PC-3 (cell line): ENCODE measurements around the gene S100A3. TPM values are rescaled to one million over a fixed set of nuclear protein-coding genes. Genes with fewer than 3 reads are reported as not detected.

Source experiments
- ATAC-seq: fragments of 200-7000 bp; cut with Tn5 transposase; 2 replicates; pipeline ENCODE4 v1.9.1; 2020; ENCODE audit warnings: mild to moderate bottlenecking, moderate library complexity
- BruUV-seq: library from RNA; stranded (reverse); fragments of 400-500 nt; replicated peaks from 2 replicates; lab custom pipeline; 2021; lab: Mats Ljungman, UMichigan
- CTCF ChIA-PET: fragments of 300-600 bp; sonication (Branson Sonifier 250); formaldehyde crosslinking; loops from one replicate; lab custom pipeline; 2022; ENCODE audit warnings: antibody characterized with exemption; lab: Charles Lee
- POLR2A ChIA-PET: fragments of 300-600 bp; sonication (Branson Sonifier 250); formaldehyde crosslinking; loops from one replicate; lab custom pipeline; 2022; ENCODE audit warnings: antibody characterized with exemption; ENCODE audit not compliant: unreplicated experiment; lab: Charles Lee
- DNase-seq: peaks from one replicate; pipeline ENCODE4 v3.0.0-alpha.2; 2015
- H2AFZ ChIP-seq: fragments of 300-600 bp; sonication (generic); 2 replicates; pipeline ENCODE4 v1.6.0; 2016; ENCODE audit warnings: antibody characterized with exemption, low read length
- H3F3A ChIP-seq: fragments of 300-600 bp; sonication (generic); one replicate; pipeline ENCODE4 v1.6.0; 2017; ENCODE audit warnings: antibody characterized with exemption, low read length, control low read depth, mild to moderate bottlenecking; ENCODE audit not compliant: unreplicated experiment
- H3K27ac ChIP-seq: fragments of 300-600 bp; sonication (generic); 2 replicates; pipeline ENCODE4 v1.5.1; 2016; ENCODE audit warnings: mild to moderate bottlenecking, low read length
- H3K27me3 ChIP-seq: fragments of 300-600 bp; sonication (generic); 2 replicates; pipeline ENCODE4 v1.6.1; 2016; ENCODE audit warnings: low read length, mixed read lengths
- H3K36me3 ChIP-seq: fragments of 300-600 bp; sonication (generic); 2 replicates; pipeline ENCODE4 v1.6.1; 2016; ENCODE audit warnings: low read depth, mixed run types, low read length, mixed read lengths
- H3K4me1 ChIP-seq: fragments of 300-600 bp; sonication (generic); 2 replicates; pipeline ENCODE4 v1.5.1; 2016; ENCODE audit warnings: low read length; ENCODE audit not compliant: insufficient read depth
- H3K4me2 ChIP-seq: fragments of 300-600 bp; sonication (generic); 2 replicates; pipeline ENCODE4 v1.6.0; 2016; ENCODE audit warnings: low read length
- H3K4me3 ChIP-seq: fragments of 300-600 bp; sonication (generic); 2 replicates; pipeline ENCODE4 v1.5.1; 2016; ENCODE audit warnings: mild to moderate bottlenecking, low read length, mixed read lengths
- H3K79me2 ChIP-seq: fragments of 300-600 bp; sonication (generic); 2 replicates; pipeline ENCODE4 v1.6.1; 2017; ENCODE audit warnings: low read length, mixed read lengths
- H3K9ac ChIP-seq: fragments of 300-600 bp; sonication (generic); 2 replicates; pipeline ENCODE4 v1.6.0; 2016; ENCODE audit warnings: mild to moderate bottlenecking, low read length
- H3K9me2 ChIP-seq: fragments of 300-600 bp; sonication (generic); replicated peaks from 2 replicates; pipeline ENCODE4 v1.6.1; 2016; ENCODE audit warnings: mixed run types, low read length, mixed read lengths
- H3K9me3 ChIP-seq: fragments of 300-600 bp; sonication (generic); 2 replicates; pipeline ENCODE4 v1.6.1; 2016; ENCODE audit warnings: low read length, mixed read lengths
- H4K20me1 ChIP-seq: fragments of 300-600 bp; sonication (generic); 2 replicates; pipeline ENCODE4 v1.6.1; 2016; ENCODE audit warnings: low read length, mixed read lengths
- CTCF ChIP-seq: fragments of 300-600 bp; sonication (generic); conservative IDR thresholded peaks from 2 replicates; pipeline ENCODE4 v1.5.1; 2017; ENCODE audit warnings: antibody characterized with exemption, low read depth, mild to moderate bottlenecking, low read length
- EZH2 ChIP-seq: fragments of 300-600 bp; sonication (generic); IDR thresholded peaks from one replicate; pipeline ENCODE4 v1.6.1; 2017; ENCODE audit warnings: antibody characterized with exemption, mild to moderate bottlenecking, low read length; ENCODE audit not compliant: unreplicated experiment
- EZH2phosphoT487 ChIP-seq: fragments of 300-600 bp; sonication (generic); IDR thresholded peaks from 2 replicates; pipeline ENCODE4 v1.6.1; 2018; ENCODE audit warnings: mild to moderate bottlenecking, antibody characterized with exemption, low read length, borderline replicate concordance
- intact Hi-C: fragments of 100-400 bp; cut with micrococcal nuclease; formaldehyde crosslinking; loops from 2 replicates; pipeline ENCODE4 v1.9.0; 2023
- total RNA-seq: library from RNA; depleted of rRNA; stranded (reverse); fragments of >200 nt; gene quantifications from 2 replicates; pipeline ENCODE4 v1.2.3, GENCODE V29; 2014

The S100A3 gene
- total RNA-seq, 1 experiment from 2014 or later: 4.6 TPM

DNA sequence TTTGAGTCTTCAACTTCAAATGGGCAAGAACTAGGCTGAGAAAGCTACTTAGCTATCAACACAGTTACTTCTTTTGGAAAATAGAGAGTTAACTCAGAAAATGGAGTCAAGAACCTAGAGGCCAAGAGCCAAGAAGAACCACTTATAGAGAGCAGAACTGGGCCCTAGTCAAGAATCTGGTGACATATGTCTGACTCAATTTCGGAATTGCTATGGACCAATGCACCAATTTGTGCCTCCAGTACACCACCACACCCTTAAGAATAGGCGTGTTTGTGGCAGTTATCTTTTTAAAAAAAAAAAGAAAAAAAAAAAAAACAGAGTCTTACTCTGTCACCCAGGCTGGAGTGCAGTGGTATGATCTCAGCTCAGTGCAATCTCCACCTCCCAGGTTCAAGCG lies 8.8 kb upstream of the S100A3 start:
- no peaks in the 10 kb centered on the region for H3F3A ChIP-seq
- H3K79me2 ChIP-seq: peaks cover 9% of the 10 kb centered on the region; the same call in 1 of the 2 replicates
- H3K4me2 ChIP-seq: no peak overlapping the region
- H3K9me3 ChIP-seq: no peaks in the 10 kb centered on the region
- no peaks in the 10 kb centered on the region for H3K9me2 ChIP-seq
- no peak overlapping the region for H3K9ac ChIP-seq
- ATAC-seq (peak; percentile 18; the same call in 1 of the 2 replicates), DNase-seq (no peak)
- H4K20me1 ChIP-seq: no peaks in the 10 kb centered on the region
- peaks cover 5% of the 10 kb centered on the region; the same call in 1 of the 2 replicates for H3K4me1 ChIP-seq
- intact Hi-C loops: no loop called here
- no peaks in the 10 kb centered on the region for H3K27me3 ChIP-seq
- ChIA-PET CTCF (interaction anchor here (0.5 to 0.6 kb wide), 2 partner anchors 18 to 227 kb away, joined by 3 to 5 read pairs; no protein-coding TSS in a partner anchor), POLR2A (interaction anchor here (0.6 to 1.1 kb wide), 2 partner anchors 9 to 170 kb away, joined by 7 to 9 read pairs; partner anchors contain the start of gene INTS3)
- H3K36me3 ChIP-seq: no peaks in the 10 kb centered on the region
- no peak overlapping the region for H3K4me3 ChIP-seq
- TF ChIP-seq EZH2phosphoT487 (no peak), EZH2 (no peak), CTCF (no peak)
- H3K27ac ChIP-seq: no peak overlapping the region
- BruUV-seq: no TSS peak
- H2AFZ ChIP-seq: no peak overlapping the region

- H3K27ac ChIP-seq: no peak overlapping the region
- no peaks in the 10 kb centered on the region; the same call in 1 of the 2 replicates for H3K4me1 ChIP-seq
- H3K36me3 ChIP-seq: no peaks in the 10 kb centered on the region
- H3K9me2 ChIP-seq: no peaks in the 10 kb centered on the region
- H3K9ac ChIP-seq: no peak overlapping the region
- no peak overlapping the region for H2AFZ ChIP-seq
- BruUV-seq: no TSS peak
- H3K4me3 ChIP-seq: no peak overlapping the region
- no peak overlapping the region for H3K4me2 ChIP-seq
- no peaks in the 10 kb centered on the region for H4K20me1 ChIP-seq
- no peaks in the 10 kb centered on the region for H3K79me2 ChIP-seq
- no peak for TF ChIP-seq EZH2
- TF ChIP-seq CTCF: no peak
- no peak for TF ChIP-seq EZH2phosphoT487
- ChIA-PET CTCF (no interaction called here), POLR2A (no interaction called here)
- no peaks in the 10 kb centered on the region for H3F3A ChIP-seq
- no peak for DNase-seq
- no peak for ATAC-seq
- H3K9me3 ChIP-seq: no peaks in the 10 kb centered on the region
- intact Hi-C loops: no loop called here
- H3K27me3 ChIP-seq: no peaks in the 10 kb centered on the region
Measured at GRCh38 chr1:153556348-153556747, 7.3 kb upstream of the S100A3 start.

- Histone ChIP-seq H3K27me3 (no peaks in the 10 kb centered on the region), H3K4me1 (peaks cover 12% of the 10 kb centered on the region), H3K79me2 (no peaks in the 10 kb centered on the region), H3F3A (no peaks in the 10 kb centered on the region), H3K9ac (no peak overlapping the region), H2AFZ (no peak overlapping the region), H4K20me1 (no peaks in the 10 kb centered on the region), H3K9me3 (no peaks in the 10 kb centered on the region), H3K4me2 (no peak overlapping the region), H3K4me3 (no peak overlapping the region), H3K27ac (no peak overlapping the region), H3K36me3 (no peaks in the 10 kb centered on the region), H3K9me2 (no peaks in the 10 kb centered on the region)
- ChIA-PET POLR2A (interaction anchor here (1.2 kb wide), 1 partner anchor 14 kb away, joined by 3 read pairs; no protein-coding TSS in a partner anchor), CTCF (no interaction called here)
- ATAC-seq (no peak), DNase-seq (no peak)
- intact Hi-C loops: no loop called here
- no TSS peak for BruUV-seq
- TF ChIP-seq CTCF (no peak), EZH2phosphoT487 (no peak), EZH2 (no peak)
Measured at GRCh38 chr1:153553830-153554541, 4.9 kb upstream of the S100A3 start.
